Measurements from ENCODE around the gene TSPAN31.
"Not testable (repeated sequence)": the region's sequence is repeated elsewhere in the genome, so short reads cannot be mapped to it uniquely, and the experiment has no call there.

The TSPAN31 gene

GRCh38 chr12:57767876-57768275 is 23.0 kb downstream of the TSPAN31 start:
- peaks cover 12% of the 10 kb centered on the region for H3K36me3 ChIP-seq (ENCODE audit: control insufficient read depth, insufficient read depth, low read length)
- no peaks in the 10 kb centered on the region for H3K9me3 ChIP-seq (ENCODE audit: control insufficient read depth, insufficient read depth, low read length)
- no peak overlapping the region for H3K9ac ChIP-seq (ENCODE audit: low read depth, low read length)
- H3K4me1 ChIP-seq (ENCODE audit: control insufficient read depth, insufficient read depth, low read length): peaks cover 14% of the 10 kb centered on the region
- H3K4me3 ChIP-seq (ENCODE audit: low read depth, low read length): no peak overlapping the region
- peaks cover 50% of the 10 kb centered on the region for H3K27me3 ChIP-seq (ENCODE audit: control insufficient read depth, insufficient read depth, low read length)

- H3K4me1 ChIP-seq (ENCODE audit: control insufficient read depth, insufficient read depth, low read length): peaks cover 9% of the 10 kb centered on the region
- H3K9me3 ChIP-seq (ENCODE audit: control insufficient read depth, insufficient read depth, low read length): no peaks in the 10 kb centered on the region
- H3K9ac ChIP-seq (ENCODE audit: low read depth, low read length): no peak overlapping the region
- no peak overlapping the region for H3K4me3 ChIP-seq (ENCODE audit: low read depth, low read length)
- H3K36me3 ChIP-seq (ENCODE audit: control insufficient read depth, insufficient read depth, low read length): peaks cover 12% of the 10 kb centered on the region
- peaks cover 43% of the 10 kb centered on the region for H3K27me3 ChIP-seq (ENCODE audit: control insufficient read depth, insufficient read depth, low read length)
Measured at GRCh38 chr12:57769594-57769993, 24.8 kb downstream of the TSPAN31 start.

- peaks cover 32% of the 10 kb centered on the region for H3K27me3 ChIP-seq (ENCODE audit: control insufficient read depth, insufficient read depth, low read length)
- H3K9me3 ChIP-seq (ENCODE audit: control insufficient read depth, insufficient read depth, low read length): no peaks in the 10 kb centered on the region
- H3K9ac ChIP-seq (ENCODE audit: low read depth, low read length): no peak overlapping the region
- H3K4me1 ChIP-seq (ENCODE audit: control insufficient read depth, insufficient read depth, low read length): peaks cover 9% of the 10 kb centered on the region
- H3K4me3 ChIP-seq (ENCODE audit: low read depth, low read length): no peak overlapping the region
- peaks cover 12% of the 10 kb centered on the region for H3K36me3 ChIP-seq (ENCODE audit: control insufficient read depth, insufficient read depth, low read length)
Measured at GRCh38 chr12:57770734-57771133, 25.9 kb downstream of the TSPAN31 start.

DNA sequence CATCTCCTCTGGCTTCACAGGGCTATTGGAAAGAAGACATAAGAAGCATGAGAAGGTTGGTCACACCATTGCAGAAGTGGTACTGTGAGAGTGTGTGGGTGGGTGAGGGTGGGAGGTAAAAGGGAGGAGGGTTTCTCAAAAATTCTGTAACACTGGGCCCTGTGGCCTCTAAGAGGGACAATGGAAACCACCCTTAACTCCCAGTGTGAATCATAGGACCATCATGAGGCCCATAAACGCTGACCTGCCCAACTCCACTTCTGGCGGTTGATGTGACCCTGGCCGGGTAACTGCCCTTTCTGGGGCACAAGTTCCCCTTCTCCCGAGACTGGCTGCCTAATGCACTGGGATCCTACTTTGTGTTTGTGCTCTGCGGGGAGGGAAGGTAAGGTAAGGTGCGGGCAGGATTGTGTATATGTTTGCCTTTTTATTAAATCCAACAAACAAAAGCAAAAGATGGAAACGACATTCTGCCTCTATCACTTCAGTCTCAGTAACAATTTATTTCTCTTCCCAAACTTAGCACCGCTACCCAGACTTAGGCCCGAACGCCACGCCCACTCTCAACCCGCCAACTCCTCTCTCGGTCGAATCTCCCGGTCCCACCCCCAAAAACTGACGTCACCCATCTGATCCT is 26.5 kb downstream of the TSPAN31 start:
- Histone ChIP-seq H3K4me3 (ENCODE audit: low read depth, low read length) (peak overlapping the region; percentile 82), H3K9me3 (ENCODE audit: control insufficient read depth, insufficient read depth, low read length) (no peaks in the 10 kb centered on the region), H3K27me3 (ENCODE audit: control insufficient read depth, insufficient read depth, low read length) (peaks cover 26% of the 10 kb centered on the region), H3K4me1 (ENCODE audit: control insufficient read depth, insufficient read depth, low read length) (peaks cover 5% of the 10 kb centered on the region), H3K9ac (ENCODE audit: low read depth, low read length) (peak overlapping the region; percentile 90), H3K36me3 (ENCODE audit: control insufficient read depth, insufficient read depth, low read length) (peaks cover 12% of the 10 kb centered on the region)

GRCh38 chr12:57771873-57772428 is 27.1 kb downstream of the TSPAN31 start, which contains the start of gene METTL1:
Gene METTL1 (minus strand): TSS chr12:57772105. CDS start chr12:57772083, 22 bp downstream.
- H3K36me3 ChIP-seq (ENCODE audit: control insufficient read depth, insufficient read depth, low read length): peaks cover 12% of the 10 kb centered on the region
- H3K4me3 ChIP-seq (ENCODE audit: low read depth, low read length): peak within 1 kb of the TSS; percentile 82
- peak within 1 kb of the TSS; percentile 90 for H3K9ac ChIP-seq (ENCODE audit: low read depth, low read length)
- H3K4me1 ChIP-seq (ENCODE audit: control insufficient read depth, insufficient read depth, low read length): peaks cover 5% of the 10 kb centered on the region
- H3K27me3 ChIP-seq (ENCODE audit: control insufficient read depth, insufficient read depth, low read length): peaks cover 20% of the 10 kb centered on the region
- no peaks in the 10 kb centered on the region for H3K9me3 ChIP-seq (ENCODE audit: control insufficient read depth, insufficient read depth, low read length)

- H3K9ac ChIP-seq (ENCODE audit: low read depth, low read length): peak within 1 kb of the TSS; percentile 90
- H3K9me3 ChIP-seq (ENCODE audit: control insufficient read depth, insufficient read depth, low read length): no peaks in the 10 kb centered on the region
- peaks cover 12% of the 10 kb centered on the region for H3K36me3 ChIP-seq (ENCODE audit: control insufficient read depth, insufficient read depth, low read length)
- H3K4me3 ChIP-seq (ENCODE audit: low read depth, low read length): peak within 1 kb of the TSS; percentile 82
- H3K4me1 ChIP-seq (ENCODE audit: control insufficient read depth, insufficient read depth, low read length): no peaks in the 10 kb centered on the region
- peaks cover 13% of the 10 kb centered on the region for H3K27me3 ChIP-seq (ENCODE audit: control insufficient read depth, insufficient read depth, low read length)
Measured at GRCh38 chr12:57772429-57773322, 27.8 kb downstream of the TSPAN31 start, which contains the start of gene EEF1AKMT3. Gene EEF1AKMT3 (plus strand): TSS chr12:57772614. CDS start chr12:57772725, 111 bp downstream.

- not testable (repeated sequence) for H3K36me3 ChIP-seq (ENCODE audit: control insufficient read depth, insufficient read depth, low read length); H3K9me3 ChIP-seq (ENCODE audit: control insufficient read depth, insufficient read depth, low read length); H3K4me1 ChIP-seq (ENCODE audit: control insufficient read depth, insufficient read depth, low read length); H3K9ac ChIP-seq (ENCODE audit: low read depth, low read length); H3K4me3 ChIP-seq (ENCODE audit: low read depth, low read length)
- H3K27me3 ChIP-seq (ENCODE audit: control insufficient read depth, insufficient read depth, low read length): peaks cover 10% of the 10 kb centered on the region
Measured at GRCh38 chr12:57774634-57775033, 29.8 kb downstream of the TSPAN31 start.

GRCh38 chr12:57775044-57775443 is 30.2 kb downstream of the TSPAN31 start:
- H3K27me3 ChIP-seq (ENCODE audit: control insufficient read depth, insufficient read depth, low read length): peaks cover 10% of the 10 kb centered on the region
- no peak overlapping the region for H3K9ac ChIP-seq (ENCODE audit: low read depth, low read length)
- H3K36me3 ChIP-seq (ENCODE audit: control insufficient read depth, insufficient read depth, low read length): no peaks in the 10 kb centered on the region
- no peaks in the 10 kb centered on the region for H3K4me1 ChIP-seq (ENCODE audit: control insufficient read depth, insufficient read depth, low read length)
- no peak overlapping the region for H3K4me3 ChIP-seq (ENCODE audit: low read depth, low read length)
- no peaks in the 10 kb centered on the region for H3K9me3 ChIP-seq (ENCODE audit: control insufficient read depth, insufficient read depth, low read length)

GRCh38 chr12:57775563-57776246 is 30.9 kb downstream of the TSPAN31 start:
- no peaks in the 10 kb centered on the region for H3K4me1 ChIP-seq (ENCODE audit: control insufficient read depth, insufficient read depth, low read length)

DNA sequence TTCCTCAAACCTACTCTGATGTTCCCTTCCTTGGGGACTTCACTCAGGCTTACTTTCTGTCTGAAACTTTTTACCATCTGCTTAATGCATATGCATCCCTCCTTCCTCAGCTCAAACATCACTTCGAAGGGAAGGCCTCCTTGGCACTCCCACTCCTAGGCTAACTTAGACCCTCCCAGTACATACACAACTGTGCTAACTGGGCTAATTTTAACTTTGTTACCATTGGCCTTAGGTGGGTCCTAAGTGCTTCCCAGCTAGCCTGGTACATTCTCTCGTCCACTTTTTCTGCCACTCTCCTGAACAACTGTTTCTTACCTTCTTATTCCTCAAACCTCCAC is 31.4 kb downstream of the TSPAN31 start:
- H3K36me3 ChIP-seq (ENCODE audit: control insufficient read depth, insufficient read depth, low read length): no peaks in the 10 kb centered on the region
- H3K4me1 ChIP-seq (ENCODE audit: control insufficient read depth, insufficient read depth, low read length): no peaks in the 10 kb centered on the region
- no peak overlapping the region for H3K4me3 ChIP-seq (ENCODE audit: low read depth, low read length)
- no peaks in the 10 kb centered on the region for H3K9me3 ChIP-seq (ENCODE audit: control insufficient read depth, insufficient read depth, low read length)
- no peak overlapping the region for H3K9ac ChIP-seq (ENCODE audit: low read depth, low read length)
- peaks cover 10% of the 10 kb centered on the region for H3K27me3 ChIP-seq (ENCODE audit: control insufficient read depth, insufficient read depth, low read length)

More at GRCh38 chr12:57775563-57776246, 30.9 kb downstream of the TSPAN31 start:
- no peaks in the 10 kb centered on the region for H3K9me3 ChIP-seq (ENCODE audit: control insufficient read depth, insufficient read depth, low read length)
- no peak overlapping the region for H3K4me3 ChIP-seq (ENCODE audit: low read depth, low read length)
- no peaks in the 10 kb centered on the region for H3K36me3 ChIP-seq (ENCODE audit: control insufficient read depth, insufficient read depth, low read length)
- H3K9ac ChIP-seq (ENCODE audit: low read depth, low read length): no peak overlapping the region
- peaks cover 10% of the 10 kb centered on the region for H3K27me3 ChIP-seq (ENCODE audit: control insufficient read depth, insufficient read depth, low read length)

GRCh38 chr12:57777367-57777766 is 32.5 kb downstream of the TSPAN31 start:
- H3K9me3 ChIP-seq (ENCODE audit: control insufficient read depth, insufficient read depth, low read length): no peaks in the 10 kb centered on the region
- no peak overlapping the region for H3K9ac ChIP-seq (ENCODE audit: low read depth, low read length)
- no peak overlapping the region for H3K4me3 ChIP-seq (ENCODE audit: low read depth, low read length)
- H3K36me3 ChIP-seq (ENCODE audit: control insufficient read depth, insufficient read depth, low read length): no peaks in the 10 kb centered on the region
- H3K4me1 ChIP-seq (ENCODE audit: control insufficient read depth, insufficient read depth, low read length): no peaks in the 10 kb centered on the region
- peaks cover 10% of the 10 kb centered on the region for H3K27me3 ChIP-seq (ENCODE audit: control insufficient read depth, insufficient read depth, low read length)

Data from iPS-15b (cell line).